Stomach (tissue), 4 donors: ENCODE data around the gene SYNGR3.

ENCODE experiments used
- EP300 ChIP-seq: sonication (generic); formaldehyde crosslinking; IDR thresholded peaks from one replicate; pipeline ENCODE4 v1.6.1; 2017; ENCODE audit warnings: antibody characterized with exemption
- POLR2A ChIP-seq, 4 donors: fragments of 450-650 bp; IDR thresholded peaks; one replicate each; pipeline ENCODE4 v1.6.1; 2016; ENCODE audit warnings: antibody characterized with exemption in 4 of 4, control low read depth in 2 of 4, mild to moderate bottlenecking in 1 of 4, moderate library complexity in 1 of 4
- POLR2AphosphoS5 ChIP-seq, 3 donors: sonication (generic); formaldehyde crosslinking; IDR thresholded peaks; one replicate each; pipeline ENCODE4 v1.6.1; 2016; ENCODE audit warnings: antibody characterized with exemption in 3 of 3
- TF ChIP-seq, protein P1 (sequence below), 7 experiments: fragments of 450-650 bp in 4 of 7; fragments of 200-600 bp in 3 of 7; sonication (generic) in 3 of 7; IDR thresholded peaks; one replicate each; pipeline ENCODE4 v1.5.1; 2016 to 2019; ENCODE audit warnings: antibody characterized with exemption in 7 of 7, control low read depth in 2 of 7, mild to moderate bottlenecking in 1 of 7

- TF ChIP-seq EP300 (no peak), POLR2AphosphoS5 (IDR thresholded peaks at IDR 0.05) (peak in 2 of 3 donors; percentile 30 to 49), POLR2A (IDR thresholded peaks at IDR 0.05) (no peak)
- TF ChIP-seq, protein P1, sequence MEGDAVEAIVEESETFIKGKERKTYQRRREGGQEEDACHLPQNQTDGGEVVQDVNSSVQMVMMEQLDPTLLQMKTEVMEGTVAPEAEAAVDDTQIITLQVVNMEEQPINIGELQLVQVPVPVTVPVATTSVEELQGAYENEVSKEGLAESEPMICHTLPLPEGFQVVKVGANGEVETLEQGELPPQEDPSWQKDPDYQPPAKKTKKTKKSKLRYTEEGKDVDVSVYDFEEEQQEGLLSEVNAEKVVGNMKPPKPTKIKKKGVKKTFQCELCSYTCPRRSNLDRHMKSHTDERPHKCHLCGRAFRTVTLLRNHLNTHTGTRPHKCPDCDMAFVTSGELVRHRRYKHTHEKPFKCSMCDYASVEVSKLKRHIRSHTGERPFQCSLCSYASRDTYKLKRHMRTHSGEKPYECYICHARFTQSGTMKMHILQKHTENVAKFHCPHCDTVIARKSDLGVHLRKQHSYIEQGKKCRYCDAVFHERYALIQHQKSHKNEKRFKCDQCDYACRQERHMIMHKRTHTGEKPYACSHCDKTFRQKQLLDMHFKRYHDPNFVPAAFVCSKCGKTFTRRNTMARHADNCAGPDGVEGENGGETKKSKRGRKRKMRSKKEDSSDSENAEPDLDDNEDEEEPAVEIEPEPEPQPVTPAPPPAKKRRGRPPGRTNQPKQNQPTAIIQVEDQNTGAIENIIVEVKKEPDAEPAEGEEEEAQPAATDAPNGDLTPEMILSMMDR (IDR thresholded peaks at IDR 0.05) = no peak
Measured at GRCh38 chr16:2040787-2041522, 51.2 kb downstream of the SYNGR3 start.
